ENCODE measurements around the gene DAPK2.

DNA sequence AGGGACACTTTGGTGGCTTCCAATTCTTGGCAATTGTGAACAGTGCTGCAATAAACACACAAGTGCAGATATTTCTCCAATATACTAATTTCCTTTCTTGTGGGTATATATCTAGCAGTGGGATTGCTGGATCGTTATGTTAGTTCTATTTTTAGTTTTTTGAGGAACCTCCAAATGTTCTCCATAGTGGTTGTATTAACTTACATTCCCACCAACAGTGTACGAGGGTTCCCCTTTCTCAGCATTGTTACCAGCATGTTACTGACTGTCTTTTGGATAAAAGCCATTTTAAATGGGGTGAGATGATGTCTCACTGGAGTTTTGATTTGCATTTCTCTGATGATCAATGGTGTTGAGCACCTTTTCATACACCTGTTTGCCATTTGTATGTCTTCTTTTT, 92.8 kb downstream of the DAPK2 start:
- TF ChIP-seq, protein P1, sequence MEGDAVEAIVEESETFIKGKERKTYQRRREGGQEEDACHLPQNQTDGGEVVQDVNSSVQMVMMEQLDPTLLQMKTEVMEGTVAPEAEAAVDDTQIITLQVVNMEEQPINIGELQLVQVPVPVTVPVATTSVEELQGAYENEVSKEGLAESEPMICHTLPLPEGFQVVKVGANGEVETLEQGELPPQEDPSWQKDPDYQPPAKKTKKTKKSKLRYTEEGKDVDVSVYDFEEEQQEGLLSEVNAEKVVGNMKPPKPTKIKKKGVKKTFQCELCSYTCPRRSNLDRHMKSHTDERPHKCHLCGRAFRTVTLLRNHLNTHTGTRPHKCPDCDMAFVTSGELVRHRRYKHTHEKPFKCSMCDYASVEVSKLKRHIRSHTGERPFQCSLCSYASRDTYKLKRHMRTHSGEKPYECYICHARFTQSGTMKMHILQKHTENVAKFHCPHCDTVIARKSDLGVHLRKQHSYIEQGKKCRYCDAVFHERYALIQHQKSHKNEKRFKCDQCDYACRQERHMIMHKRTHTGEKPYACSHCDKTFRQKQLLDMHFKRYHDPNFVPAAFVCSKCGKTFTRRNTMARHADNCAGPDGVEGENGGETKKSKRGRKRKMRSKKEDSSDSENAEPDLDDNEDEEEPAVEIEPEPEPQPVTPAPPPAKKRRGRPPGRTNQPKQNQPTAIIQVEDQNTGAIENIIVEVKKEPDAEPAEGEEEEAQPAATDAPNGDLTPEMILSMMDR (conservative IDR thresholded peaks at IDR 0.05): no peak
- TF ChIP-seq ZFX (IDR thresholded peaks at IDR 0.05): no peak

Measured in C4-2B (cell line).